Measurements from ENCODE around the gene CLK1.
A peak's percentile ranks its signal among the peaks of the same experiment; 100 is the strongest.
"Not testable (repeated sequence)": the region's sequence is repeated elsewhere in the genome, so short reads cannot be mapped to it uniquely, and the experiment has no call there.

The CLK1 gene

DNA sequence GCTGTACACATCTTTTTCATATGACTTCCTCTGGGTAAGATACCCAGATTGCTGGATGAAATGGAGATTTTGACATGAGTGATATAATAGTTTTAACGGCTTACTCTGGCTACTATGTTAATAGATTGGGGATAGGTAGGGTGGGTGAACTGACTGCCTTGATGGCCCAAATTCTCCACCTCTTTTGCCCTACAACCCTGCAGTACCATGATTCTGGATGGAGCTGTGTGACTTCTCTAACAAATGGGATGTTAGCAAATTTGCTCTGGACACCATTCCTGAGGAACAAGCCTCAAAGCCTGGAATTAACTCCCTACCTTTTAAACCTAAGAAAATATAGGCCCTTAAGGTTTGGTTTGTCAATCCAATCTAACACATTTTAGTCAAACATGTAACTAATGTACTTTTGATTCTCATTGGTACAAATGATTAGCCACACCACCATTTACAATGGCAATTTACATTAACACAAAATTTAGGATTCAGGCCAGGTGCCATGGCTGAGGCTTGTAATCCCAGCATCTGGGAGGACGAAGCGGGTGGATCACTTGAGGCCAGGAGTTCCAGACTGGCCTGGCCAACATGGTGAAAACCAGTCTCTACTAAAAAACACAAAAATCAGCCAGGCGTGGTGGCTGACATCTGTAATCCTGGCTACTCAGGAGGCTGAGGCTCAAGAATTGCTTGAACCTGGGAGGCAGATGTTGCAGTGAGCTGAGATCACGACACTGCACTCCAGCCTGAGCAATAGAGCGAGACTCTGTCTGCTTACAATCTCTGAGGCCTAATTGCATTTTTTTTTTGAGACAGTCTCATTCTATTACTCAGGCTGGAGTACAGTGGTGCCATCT lies 12.8 kb downstream of the CLK1 start:
- no peak for DNase-seq

DNA sequence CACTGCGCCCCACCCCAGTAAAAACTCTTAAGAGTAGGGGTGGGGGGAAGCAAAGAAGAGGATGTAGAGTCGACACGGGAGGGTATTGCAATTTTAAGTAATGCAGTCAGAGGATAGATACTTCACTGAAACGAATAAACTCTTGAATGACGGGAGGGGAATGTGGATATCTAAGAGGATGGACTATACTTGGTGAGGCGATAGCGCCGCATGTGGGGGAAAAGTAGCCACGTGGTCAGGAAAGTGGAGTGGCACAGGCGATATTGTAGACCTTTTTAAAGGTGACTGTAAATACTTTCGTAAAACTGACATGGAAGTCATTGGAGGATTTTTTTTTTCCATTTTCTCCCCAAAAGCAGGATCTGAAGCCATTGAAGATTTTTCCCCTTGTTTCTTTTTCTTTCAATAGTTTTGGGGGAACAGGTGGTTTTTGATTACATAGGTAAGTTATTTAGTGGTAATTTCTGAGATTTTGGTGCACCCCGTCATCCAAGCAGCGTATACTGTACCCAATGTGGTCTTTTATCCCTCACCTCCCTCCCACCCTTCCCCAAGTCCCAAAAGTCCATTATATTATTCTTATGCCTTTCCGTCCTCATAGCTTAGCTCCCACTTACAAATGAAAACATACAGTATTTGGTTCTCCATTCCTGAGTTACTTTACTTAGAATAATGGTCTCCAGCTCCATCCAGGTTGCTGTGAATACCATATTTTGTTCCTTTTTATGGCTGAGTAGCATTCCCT lies 13.8 kb downstream of the CLK1 start:
- no peak for DNase-seq

DNA sequence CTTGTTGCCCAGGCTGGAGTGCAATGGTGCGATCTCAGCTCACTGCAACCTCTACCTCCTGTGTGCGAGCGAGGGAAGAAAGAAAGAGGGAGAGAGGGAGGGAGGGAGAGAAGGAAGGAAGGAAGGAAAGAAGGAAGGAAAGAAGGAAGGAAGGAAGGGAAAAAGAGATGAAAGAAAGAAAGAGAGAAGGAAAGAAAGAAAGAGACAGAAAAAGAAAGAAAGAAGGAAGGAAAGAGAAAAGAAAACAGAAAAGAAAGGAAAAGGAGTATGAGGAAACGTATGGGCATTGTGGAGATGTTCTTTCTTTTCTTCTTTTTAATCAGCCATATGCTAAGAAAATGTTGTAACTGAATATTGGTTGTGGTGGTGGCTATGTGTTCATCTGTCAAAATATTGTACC lies 16.5 kb downstream of the CLK1 start:
- DNase-seq = no peak

DNA sequence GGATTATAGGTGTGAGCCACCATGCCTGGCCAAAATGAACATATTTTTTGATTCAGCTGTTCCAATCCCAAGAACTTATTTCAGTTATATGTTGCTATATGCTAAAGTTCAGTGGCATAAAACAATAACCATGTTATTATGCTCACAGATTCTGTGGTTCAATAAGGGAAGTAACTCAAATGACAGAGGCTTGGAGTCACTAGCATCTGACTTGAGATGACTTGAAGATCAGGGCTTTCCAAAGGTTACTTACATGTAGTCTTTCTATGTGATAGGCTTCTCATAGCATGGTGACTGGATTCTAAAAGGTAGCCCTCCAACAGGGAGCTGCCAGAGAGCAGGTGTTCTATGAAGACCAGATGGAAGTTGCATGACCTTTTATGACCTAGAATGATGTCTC lies 17.2 kb downstream of the CLK1 start:
- no peak for DNase-seq

DNA sequence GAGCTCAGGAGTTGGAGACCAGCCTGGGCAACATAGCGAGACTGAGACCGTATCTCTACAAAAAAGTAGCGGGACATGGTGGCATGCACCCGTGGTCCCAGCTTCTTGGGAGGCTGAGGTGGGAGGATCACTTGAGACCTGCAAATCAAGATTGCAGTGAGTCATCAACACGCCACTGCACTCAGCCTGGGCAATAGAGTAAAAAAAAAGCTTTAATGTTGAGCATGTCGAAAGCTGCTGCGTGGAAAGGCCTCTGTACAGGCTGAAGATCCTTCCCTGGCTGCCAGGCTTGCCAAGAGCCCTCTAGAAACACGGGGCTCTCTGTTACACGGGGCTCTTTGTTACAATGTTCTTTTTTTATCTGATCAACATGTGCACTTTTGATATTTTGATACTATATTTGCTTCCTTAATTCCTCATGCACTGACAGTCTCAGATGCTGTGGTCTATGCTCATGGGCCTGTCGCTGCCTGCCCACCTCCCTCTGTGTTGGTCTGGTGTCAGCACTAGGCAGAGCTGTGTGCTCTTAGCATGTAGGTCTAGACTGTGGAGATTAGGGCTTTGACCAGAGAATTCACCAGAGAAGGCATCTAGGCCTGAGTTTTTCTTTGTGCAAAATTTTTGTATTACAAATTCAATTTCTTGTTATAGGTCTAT lies 18.7 kb downstream of the CLK1 start:
- DNase-seq = no peak

DNA sequence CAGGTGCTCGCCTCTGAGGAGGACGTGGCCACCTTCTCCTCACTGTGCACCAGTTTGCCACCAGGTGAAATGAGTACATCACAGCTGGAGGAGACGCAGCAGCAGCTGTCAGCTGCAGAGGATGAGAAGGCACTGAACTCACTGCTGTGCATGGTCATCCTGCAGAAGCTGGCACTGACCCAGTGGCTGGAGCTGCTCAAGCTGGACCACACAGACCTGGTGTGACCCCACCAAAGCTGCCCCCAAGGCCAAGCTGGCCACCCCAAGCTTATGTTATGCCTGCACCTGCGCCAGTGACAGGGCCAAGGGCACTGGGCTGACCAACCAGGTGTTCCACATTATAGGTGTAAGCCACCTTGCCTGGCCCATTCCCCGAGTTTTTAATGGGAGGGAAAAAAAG lies 19.3 kb downstream of the CLK1 start:
- DNase-seq = no peak

DNA sequence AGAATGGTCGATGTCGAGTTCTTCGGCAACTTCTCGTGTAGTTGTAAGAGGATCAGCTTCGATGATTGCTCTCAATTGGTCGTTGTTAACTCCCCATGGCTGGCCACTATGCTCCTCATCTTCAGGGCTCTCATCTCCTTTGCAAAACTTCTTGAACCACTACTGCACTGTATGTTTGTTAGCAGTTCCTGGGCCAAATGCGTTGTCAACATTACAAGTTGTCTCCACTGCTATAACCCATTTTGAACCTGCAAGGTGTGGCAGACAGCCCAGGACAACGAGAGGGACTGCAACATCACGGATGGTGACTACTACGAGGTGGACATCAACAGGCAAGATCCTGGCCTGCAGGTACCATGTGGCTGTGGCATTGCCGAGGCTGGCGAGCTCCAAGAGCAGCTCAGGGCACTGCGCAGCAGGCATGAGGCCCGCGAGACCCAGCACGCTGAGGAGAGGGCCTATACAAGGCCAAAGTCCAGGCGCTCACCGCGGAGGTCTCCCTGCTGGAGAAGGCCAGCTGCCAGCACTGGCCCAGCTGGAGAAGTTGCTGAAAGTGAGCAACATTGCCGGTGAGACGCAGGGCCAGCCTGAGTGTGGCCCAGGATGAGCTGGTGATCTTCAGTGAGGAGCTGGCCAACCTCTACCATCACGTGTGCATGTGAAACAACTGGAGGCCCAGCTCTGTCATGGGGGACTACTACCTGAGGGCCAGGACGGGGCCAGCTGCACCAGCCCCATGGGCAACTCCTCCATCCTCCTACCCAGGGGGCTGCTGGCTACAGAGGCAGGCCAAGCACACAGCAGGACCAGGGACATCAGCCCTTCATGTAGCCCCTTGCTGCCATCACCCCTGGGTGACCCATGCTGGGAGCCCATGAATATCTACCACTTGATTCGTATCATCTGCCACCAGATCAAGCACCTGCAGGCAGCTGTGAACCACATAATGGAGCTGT lies 20.2 kb downstream of the CLK1 start:
- DNase-seq = no peak

DNA sequence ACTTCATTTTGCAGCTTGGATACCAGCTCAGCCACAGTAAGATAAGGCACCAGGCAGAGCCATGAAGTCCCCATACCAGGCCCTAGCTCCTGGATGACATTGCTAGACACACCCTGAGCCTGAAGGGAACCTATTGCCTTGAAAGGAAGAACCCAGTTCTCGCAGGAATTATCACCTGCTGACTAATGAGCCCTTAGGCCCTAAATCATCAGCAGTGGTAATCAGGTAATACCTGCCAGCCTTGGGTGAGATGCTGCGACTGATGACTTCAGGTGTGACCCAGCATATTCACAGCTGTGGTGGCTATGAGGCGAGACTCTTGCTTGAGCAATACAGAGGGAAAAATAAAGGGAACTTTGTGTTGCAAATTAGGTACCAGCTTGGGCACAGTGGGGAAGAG lies 24.9 kb downstream of the CLK1 start:
- no peak for DNase-seq

DNA sequence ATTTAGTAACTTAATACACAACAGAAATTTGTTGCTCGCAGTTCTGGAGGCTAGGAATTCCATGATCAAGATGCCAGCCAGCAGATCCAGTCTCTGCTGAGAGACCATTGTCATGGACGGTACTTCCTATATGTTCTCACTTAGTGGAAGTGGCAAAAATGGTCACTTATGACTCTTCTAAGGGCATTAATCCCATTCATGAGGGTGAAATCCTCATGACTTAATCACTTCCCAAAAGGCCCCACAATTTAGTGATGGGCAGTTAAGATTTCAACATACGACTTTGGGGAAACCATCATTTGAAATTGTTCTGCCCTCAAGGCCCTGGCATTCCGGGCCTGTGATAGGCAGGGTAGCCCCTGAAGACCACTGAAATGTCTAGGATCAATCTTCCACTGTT lies 29.8 kb downstream of the CLK1 start:
- DNase-seq = no peak

DNA sequence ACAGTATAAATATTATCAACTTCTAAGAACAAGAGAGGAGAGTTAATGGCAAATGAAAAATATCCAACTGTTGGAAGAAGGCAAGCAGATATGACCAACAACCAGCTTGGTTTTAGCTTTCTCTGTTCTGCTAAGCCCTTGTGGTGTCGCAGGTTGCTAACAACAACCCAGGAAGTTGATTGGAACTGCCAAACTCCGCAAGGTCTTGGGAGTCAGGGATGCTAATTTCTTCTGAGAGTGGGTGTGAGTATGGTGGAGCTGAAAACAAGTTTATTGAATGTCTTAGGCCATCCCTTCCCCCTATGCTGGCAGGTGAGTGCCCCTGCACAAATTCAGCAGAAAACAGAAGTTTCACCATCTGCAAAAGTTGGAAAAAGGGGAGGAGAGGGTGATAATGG lies 35.2 kb downstream of the CLK1 start:
- no peak for DNase-seq

DNA sequence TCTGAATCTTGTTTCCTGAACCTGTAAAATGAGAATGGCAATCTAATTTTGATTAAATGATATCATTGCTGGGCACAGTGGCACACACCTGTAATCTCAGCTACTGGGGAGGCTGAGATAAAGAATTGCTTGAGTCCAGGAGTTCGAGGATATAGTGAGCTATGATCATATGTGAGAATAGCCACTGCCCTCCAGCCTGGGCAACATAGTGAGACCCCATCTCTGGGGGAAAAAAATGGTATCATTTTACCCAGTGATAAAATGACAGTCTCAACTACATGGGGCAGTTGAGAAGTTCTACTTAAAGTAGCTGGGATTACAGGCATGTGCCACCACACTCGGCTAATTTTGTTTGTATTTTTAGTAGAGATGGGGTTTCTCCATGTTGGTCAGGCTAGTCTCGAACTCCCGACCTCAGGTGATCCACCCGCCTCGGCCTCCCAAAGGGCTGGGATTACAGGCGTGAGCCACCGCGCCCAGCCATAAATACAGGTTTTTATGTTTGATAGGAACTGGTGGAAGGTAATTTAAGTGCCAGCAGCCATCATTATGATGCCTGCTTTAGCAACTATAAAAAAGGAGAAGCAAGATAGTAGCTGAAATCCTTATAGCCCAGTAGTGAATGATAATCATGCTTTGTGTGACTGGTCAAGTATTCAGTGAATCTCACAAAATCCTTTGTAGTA lies 35.7 kb downstream of the CLK1 start:
- DNase-seq = no peak

DNA sequence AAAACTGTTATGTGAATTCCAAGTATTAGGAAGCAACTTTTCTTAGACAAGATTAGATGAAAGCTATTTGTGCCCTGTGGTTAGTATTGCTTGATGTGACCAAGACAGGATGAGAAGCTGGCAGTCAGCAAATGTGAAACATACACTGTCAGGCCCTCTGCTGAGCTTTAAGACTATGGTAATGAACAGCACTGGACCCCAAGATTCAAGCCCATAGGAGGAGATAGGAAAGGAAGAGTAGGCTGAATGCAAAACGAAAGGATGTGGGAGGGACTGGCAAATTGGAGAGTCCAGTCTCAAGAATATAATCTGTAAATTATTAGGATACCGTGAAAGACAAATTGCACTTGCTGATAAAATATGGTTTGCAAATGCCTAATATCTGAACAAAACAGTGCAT lies 36.4 kb downstream of the CLK1 start:
- DNase-seq = no peak

DNA sequence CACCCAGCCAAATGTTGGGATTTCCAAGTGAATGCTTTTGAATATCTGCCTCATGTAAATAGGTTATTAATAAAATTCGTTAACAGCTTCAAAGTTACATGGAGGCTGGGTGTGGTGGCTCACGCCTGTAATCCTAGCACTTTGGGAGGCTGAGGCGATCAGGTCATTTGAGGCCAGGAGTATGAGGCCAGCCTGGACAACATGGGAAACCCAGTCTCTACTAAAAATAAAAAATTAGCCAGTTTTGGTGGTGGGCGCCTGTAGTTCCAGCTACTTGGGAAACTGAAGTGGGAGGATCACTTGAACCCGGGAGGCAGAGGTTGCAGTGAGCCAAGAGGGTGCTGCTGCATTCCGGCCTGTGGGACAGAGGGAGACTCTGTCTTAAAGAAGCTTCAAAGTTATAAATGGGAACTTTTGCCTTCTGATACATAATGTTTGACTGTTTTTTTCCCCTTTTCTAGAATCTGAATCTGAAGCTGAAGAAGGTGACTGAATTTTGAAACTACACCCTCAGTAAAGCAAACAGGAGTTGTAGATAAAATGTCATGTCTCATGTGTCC lies 42.7 kb downstream of the CLK1 start:
- no peak for DNase-seq

DNA sequence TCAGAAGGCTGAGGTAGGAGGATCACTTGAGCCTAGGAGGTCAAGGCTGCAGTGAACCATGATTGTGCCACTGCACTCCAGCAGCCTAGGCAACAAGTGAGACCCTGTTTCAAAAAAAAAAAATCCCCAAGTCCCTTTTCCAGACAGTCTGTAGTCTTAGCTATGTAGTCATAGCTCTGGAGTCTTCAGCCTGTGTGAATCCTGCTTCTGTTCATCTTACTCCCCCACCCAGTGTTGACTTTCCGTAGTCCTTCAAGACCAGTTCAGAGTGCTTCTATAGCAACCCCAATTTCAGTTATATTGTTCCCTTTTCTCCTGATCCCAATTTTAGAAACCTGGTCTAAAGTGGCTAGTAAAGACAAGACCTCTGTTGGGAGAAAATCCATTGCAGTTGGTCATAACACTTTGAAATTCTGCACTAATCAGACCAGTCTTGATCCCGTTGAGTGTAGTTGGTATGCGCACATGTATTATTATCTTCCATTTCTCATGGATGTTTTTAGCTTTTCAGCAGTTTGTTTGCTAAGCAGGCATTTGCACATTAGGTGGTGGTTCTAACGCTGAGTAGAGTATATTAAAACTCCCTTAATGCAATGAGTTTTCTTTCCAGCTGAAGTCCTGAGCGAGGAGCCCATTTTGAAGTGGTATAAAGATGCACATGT lies 43.8 kb downstream of the CLK1 start:
- DNase-seq = no peak

DNA sequence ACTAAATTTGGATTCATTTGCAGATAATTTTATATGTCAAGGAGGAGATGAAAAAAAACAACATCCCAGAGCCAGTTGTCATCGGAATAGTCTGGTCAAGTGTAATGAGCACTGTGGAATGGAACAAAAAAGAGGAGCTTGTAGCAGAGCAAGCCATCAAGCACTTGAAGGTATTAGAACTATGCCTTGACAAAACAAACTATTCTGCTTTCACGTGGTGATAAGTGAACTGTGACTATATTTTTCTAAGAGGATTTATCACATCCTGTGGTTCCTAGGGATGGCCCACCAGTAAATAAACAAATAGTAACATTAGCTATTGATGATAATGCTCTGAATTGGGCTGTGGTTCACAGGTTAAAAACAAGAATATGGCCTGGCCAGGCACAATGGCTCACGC lies 45.7 kb downstream of the CLK1 start:
- DNase-seq = not testable (repeated sequence)

DNA sequence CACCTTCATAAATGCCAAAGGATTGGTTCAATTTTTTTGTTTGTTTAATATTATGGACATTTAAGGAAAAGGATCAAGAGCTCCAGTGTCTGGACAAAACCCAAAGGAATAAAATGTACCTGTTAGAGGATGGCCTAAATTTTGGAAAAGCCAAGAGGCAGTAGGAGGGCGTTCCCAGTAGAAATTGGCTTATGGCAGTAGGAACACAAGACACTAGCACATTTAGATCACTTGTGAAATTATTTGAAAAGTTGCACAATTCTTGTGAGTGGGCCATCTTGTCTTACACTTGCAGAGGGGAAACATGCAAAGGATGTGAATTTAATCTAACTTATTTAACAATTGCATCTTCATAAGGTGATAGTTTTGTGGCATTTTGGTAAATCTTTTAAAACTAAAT lies 49.5 kb downstream of the CLK1 start:
- no peak for DNase-seq

DNA sequence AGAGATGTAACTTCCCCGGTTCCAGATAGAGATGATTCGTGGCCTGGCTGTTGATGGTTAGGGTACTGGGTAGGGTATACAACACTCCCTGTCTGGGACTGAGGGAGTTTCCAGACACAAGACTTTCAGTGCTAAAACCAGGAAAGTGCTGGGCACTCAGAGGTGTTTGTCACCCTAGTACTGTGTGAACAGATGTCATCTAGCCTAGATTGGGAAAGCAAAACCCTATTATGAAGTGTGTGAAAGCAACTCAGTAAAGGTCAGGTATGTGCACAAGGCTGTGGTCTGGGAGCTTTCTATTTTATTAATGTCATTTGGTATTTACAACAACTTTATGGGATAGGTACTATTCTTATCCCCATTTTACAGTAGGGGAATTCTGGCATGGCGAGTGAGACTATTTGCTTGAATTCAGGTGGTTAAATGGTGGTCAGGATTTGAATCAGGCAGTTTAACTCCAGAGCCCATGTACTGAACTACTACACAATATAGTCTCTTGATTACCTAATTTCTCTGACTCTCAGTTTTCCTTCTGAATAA lies 50.1 kb downstream of the CLK1 start:
- DNase-seq = no peak

DNA sequence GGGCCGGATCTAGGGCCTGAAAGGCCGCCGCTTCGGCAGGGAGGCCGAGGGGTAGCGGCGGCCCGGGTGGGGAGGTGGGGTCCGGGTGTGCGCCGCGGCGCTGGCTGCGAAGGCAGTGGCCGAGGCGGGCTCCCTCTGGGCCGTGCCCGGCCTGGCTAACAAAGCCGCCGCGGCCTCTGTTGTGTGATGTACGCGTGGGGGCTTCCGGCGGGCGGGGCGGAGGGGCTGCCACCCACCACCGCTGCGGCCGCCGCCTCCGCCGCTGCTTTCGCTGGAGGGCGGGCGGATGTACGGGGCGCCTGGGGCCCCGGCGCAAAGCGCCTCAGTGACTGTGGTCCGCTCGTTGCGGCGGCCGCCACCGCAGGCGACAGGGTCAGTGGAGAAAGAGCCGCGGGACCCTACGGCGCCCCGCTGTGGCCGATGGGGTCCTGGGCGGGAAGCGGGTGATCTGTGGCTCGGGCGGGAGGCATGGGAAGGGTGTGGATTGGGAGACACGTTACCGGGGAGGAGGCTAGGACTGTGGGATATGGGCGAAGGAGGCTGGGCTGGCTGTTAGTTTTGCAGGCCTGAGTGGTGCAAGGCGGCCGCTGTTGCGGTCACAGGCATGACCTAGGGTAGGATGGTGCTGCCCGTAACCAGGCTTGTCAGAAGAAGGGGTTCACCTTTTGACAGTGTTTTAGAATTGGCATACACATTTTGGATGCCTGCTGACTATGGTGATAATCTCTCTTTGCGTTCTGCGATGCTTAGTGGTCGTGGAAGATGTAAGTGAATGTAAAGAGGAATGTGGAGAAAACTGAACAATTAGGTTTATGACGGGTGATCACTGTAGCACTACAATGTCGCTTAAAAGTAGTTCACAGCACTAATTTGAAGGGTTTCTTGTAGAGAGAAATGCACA lies 52.1 kb downstream of the CLK1 start:
- peak; percentile 79 for DNase-seq

DNA sequence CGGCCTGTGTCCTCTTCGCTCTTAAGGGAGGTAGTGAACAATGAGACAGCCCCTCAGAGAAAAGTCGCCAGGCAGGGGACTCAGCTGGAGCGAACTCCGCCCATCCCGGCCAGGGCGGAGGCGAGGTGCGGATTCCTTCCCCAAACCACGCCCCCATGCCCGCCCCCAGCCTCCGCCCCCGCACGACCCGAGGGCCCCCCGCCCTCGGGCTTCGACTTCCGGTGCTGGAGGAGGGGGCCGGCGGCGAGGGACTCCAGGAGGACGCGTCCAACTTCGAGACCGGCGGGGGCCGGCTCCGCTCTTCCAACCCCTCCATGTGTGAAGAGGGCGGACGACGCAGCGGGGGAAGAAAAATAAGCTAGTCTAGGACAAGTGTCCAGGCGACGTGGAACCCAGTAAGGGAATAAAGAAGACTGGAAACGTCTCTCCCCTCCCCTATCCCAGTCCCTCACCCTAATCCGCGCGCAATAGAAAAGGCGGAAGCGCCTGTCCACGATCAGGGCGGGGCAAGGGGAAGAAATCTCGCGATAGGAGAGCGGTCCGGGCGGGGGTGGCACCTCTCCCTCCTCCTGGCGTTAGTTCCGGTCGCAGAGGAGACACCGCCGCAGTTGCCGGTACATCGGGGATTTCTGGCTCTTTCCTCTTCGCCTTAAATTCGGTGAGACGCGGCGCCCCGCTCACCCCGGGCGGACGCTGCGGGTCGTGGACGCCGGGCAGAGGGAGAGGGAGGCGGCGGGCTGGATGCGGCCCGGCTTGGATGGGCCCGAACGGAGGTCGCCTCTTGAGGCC lies 52.9 kb downstream of the CLK1 start, which contains the start of gene BZW1:
Gene BZW1, plus strand, starts transcription at position 578 of the 789 bp plus-strand sequence. CDS start 1,308 bp downstream, outside the sequence.
- DNase-seq = peak; percentile 98
